ENCODE measurements around the gene SLC13A4.

DNA sequence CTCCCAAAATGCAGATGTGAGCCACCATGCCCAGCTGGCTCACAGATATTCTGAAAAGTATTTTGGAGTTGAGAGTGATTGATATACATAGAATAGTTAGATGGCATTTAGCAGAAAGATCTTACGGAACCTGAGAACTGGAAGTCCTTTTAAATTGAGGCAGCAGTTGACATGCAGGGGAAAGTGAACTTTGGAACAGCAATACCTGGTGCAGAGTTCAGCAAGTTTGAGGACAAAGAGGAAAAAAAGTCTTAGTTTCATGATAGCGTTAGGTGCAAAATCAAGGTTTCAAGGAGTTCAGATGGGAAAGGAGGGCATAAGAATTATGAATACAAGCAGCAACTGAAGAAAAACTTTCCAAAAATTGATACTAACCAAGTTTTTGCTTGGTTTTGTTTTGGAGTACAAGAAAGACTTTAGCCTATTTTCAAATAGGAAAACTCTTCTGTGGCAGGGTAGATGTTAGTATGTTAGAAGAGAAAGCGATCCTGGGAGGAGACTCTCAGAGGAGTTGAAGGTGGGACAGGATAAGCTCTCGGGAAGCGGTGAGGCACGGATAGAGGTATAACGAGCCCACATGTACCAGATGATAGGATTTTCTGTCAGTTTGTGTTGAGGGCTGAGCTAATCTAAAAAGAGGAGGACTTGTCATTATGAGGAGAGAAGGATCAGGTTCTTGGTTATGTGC lies 93.7 kb downstream of the SLC13A4 start:
- TF ChIP-seq, protein P1, sequence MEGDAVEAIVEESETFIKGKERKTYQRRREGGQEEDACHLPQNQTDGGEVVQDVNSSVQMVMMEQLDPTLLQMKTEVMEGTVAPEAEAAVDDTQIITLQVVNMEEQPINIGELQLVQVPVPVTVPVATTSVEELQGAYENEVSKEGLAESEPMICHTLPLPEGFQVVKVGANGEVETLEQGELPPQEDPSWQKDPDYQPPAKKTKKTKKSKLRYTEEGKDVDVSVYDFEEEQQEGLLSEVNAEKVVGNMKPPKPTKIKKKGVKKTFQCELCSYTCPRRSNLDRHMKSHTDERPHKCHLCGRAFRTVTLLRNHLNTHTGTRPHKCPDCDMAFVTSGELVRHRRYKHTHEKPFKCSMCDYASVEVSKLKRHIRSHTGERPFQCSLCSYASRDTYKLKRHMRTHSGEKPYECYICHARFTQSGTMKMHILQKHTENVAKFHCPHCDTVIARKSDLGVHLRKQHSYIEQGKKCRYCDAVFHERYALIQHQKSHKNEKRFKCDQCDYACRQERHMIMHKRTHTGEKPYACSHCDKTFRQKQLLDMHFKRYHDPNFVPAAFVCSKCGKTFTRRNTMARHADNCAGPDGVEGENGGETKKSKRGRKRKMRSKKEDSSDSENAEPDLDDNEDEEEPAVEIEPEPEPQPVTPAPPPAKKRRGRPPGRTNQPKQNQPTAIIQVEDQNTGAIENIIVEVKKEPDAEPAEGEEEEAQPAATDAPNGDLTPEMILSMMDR (conservative IDR thresholded peaks at IDR 0.05 in 1 of 2, IDR thresholded peaks at IDR 0.05 in 1 of 2; ENCODE audit: low read depth in 1 of 2, low read length in 2 of 2): no peak
- TF ChIP-seq EZH2 (IDR thresholded peaks at IDR 0.05; ENCODE audit: low read length, missing control alignments): no peak

Data from fibroblast of lung (primary cell).